Measurements from ENCODE around the gene ZRANB1. TPM values are rescaled to one million over a fixed set of nuclear protein-coding genes. Genes with fewer than 3 reads are reported as not detected.

Gene ZRANB1
- total and polyA plus RNA-seq, 3 donors from 2014 or later, result 37.9 to 46.7 (median 38.7) TPM

DNA sequence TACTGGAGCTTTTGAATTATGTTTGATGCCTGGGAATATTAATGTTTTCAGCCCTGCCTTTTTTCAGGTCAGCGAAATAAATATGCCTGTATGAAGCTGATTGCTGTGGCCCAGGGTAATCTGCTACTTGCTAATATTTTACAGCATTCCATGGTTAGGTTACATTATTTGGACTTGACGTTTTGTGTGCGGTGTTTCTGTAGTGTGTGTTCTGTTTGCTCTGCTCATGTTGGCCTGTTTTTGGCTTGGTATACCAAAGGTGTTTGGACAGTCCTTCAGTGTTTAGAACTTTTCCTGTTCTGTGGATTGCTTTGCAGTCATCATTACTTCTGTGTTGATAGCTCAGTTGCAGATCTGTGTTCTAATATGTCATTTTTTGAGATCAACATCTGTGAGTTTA lies 11.5 kb downstream of the ZRANB1 start:
- TF ChIP-seq, protein P1, sequence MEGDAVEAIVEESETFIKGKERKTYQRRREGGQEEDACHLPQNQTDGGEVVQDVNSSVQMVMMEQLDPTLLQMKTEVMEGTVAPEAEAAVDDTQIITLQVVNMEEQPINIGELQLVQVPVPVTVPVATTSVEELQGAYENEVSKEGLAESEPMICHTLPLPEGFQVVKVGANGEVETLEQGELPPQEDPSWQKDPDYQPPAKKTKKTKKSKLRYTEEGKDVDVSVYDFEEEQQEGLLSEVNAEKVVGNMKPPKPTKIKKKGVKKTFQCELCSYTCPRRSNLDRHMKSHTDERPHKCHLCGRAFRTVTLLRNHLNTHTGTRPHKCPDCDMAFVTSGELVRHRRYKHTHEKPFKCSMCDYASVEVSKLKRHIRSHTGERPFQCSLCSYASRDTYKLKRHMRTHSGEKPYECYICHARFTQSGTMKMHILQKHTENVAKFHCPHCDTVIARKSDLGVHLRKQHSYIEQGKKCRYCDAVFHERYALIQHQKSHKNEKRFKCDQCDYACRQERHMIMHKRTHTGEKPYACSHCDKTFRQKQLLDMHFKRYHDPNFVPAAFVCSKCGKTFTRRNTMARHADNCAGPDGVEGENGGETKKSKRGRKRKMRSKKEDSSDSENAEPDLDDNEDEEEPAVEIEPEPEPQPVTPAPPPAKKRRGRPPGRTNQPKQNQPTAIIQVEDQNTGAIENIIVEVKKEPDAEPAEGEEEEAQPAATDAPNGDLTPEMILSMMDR (IDR thresholded peaks at IDR 0.05), result no peak
- no peak for TF ChIP-seq POLR2A (IDR thresholded peaks at IDR 0.05)
- Histone ChIP-seq H3K27ac (no peak overlapping the region), H3K36me3 (ENCODE audit: low read depth, missing control alignments) (no peaks in the 10 kb centered on the region), H3K9me3 (no peaks in the 10 kb centered on the region), H3K27me3 (no peaks in the 10 kb centered on the region), H3K4me3 (no peak overlapping the region), H3K4me1 (peaks cover 5% of the 10 kb centered on the region)
- DNase-seq, result no peak
- intact Hi-C loops (cut with DNase I; ENCODE audit: low total_unique reads), result no loop called here
- WGBS, 2 donors, result 83 to 96% methylated on average over 3 of the region's 3 CpGs

DNA sequence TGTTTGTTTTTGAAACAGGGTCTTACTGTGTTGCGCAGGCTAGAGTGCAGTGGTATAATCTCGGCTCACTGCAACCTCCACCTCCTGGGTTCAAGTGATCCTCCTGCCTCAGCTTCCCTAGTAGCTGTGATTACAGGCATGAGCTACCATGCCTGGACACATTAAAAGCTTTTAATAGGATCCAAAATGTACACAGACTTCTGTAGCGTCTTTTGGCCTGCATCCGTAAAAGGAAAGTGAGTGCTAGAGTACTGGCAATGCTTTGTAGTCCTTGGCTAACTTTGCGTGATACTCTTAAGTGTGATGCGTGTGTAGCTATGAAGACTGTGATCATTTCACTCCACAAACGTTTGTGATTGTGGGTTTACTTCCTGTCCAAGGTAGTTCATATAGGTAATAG lies 13.3 kb downstream of the ZRANB1 start:
- H3K4me1 ChIP-seq, result peaks cover 5% of the 10 kb centered on the region
- no peaks in the 10 kb centered on the region for H3K27me3 ChIP-seq
- intact Hi-C loops (cut with DNase I; ENCODE audit: low total_unique reads), result no loop called here
- TF ChIP-seq, protein P1 (IDR thresholded peaks at IDR 0.05), result no peak
- TF ChIP-seq POLR2A (IDR thresholded peaks at IDR 0.05), result no peak
- H3K9me3 ChIP-seq, result no peaks in the 10 kb centered on the region
- H3K36me3 ChIP-seq (ENCODE audit: low read depth, missing control alignments), result no peaks in the 10 kb centered on the region
- H3K4me3 ChIP-seq, result no peak overlapping the region
- no peak overlapping the region for H3K27ac ChIP-seq
- WGBS, 2 donors, result 47 to 49% methylated on average over 7 of the region's 7 CpGs
- no peak for DNase-seq

DNA sequence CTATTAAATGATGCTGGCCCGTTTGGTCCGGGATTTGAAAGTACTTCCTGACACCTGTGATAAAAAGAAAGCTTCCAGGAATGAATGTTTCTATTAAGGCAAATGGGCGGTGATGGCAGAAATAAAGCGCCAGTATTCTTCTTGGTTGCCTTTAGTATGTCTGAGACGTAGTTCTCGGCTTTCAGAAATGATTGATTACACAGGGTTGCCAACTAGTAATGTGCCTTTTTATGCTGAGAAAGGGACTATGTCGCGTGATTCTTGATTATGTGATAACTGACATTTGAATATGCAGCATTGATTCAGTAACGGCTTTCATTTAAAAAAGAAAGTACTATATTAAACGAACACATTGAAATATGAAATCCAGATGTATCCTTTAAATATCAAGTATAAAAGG lies 13.9 kb downstream of the ZRANB1 start:
- Histone ChIP-seq H3K4me3 (no peak overlapping the region), H3K27me3 (no peaks in the 10 kb centered on the region), H3K36me3 (ENCODE audit: low read depth, missing control alignments) (no peaks in the 10 kb centered on the region), H3K4me1 (peaks cover 5% of the 10 kb centered on the region), H3K9me3 (no peaks in the 10 kb centered on the region), H3K27ac (no peak overlapping the region)
- no peak for DNase-seq
- intact Hi-C loops (cut with DNase I; ENCODE audit: low total_unique reads), result no loop called here
- WGBS, 2 donors, result 85 to 90% methylated on average over 10 of the region's 10 CpGs
- TF ChIP-seq POLR2A (IDR thresholded peaks at IDR 0.05), result no peak
- TF ChIP-seq, protein P1 (IDR thresholded peaks at IDR 0.05), result no peak

DNA sequence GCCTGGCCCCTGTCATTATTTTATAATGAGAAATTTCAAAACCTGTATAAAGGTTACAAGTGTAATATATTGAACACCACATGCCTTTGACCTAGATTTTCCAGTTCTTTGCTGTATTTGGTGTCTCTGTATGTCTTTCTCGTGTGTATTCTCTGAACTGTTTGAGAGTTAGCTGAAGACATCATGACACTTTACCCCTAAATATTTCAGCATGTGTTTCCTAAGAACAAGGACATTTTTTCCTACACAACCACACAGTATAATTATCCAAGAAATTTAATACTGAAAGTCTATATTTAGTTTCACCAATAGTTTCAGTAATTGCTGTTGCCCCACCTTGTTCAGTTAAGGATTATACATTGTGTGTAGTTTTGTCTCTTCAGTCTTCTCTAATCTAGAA lies 14.8 kb downstream of the ZRANB1 start:
- no peak overlapping the region for H3K27ac ChIP-seq
- WGBS, 2 donors, result 56 to 68% methylated on average over 1 of the region's 1 CpG
- TF ChIP-seq, protein P1 (IDR thresholded peaks at IDR 0.05), result no peak
- no peak for TF ChIP-seq POLR2A (IDR thresholded peaks at IDR 0.05)
- no peak for DNase-seq
- intact Hi-C loops (cut with DNase I; ENCODE audit: low total_unique reads), result no loop called here
- H3K27me3 ChIP-seq, result no peaks in the 10 kb centered on the region
- H3K36me3 ChIP-seq (ENCODE audit: low read depth, missing control alignments), result no peaks in the 10 kb centered on the region
- no peaks in the 10 kb centered on the region for H3K9me3 ChIP-seq
- no peak overlapping the region for H3K4me3 ChIP-seq
- peaks cover 5% of the 10 kb centered on the region for H3K4me1 ChIP-seq

DNA sequence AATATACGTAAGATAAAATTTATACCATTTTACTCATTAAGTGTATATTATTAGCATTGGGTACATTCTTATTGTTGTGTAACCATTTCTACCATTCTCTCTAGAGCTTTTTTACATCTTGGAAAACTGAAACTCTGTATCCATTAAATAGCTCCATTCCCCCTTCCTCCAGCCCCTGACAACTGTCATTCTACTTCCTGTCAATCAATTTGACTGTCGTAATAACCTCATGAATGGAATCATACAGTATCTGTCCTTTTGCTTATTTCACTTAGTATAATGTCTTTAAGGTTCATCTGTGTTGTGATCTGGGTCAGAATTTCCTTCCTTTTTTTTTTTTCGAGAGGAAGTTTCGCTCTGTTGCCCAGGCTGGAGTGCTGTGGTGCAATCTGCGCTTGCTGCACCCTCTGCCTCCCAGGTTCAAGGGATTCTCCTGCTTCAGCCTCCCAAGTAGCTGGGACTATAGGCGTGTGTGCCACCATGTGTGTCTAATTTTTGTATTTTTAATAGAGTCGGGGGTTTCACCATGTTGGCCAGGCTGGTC lies 15.6 kb downstream of the ZRANB1 start:
- H3K4me1 ChIP-seq, result peaks cover 5% of the 10 kb centered on the region
- H3K27me3 ChIP-seq, result no peaks in the 10 kb centered on the region
- no peak for DNase-seq
- intact Hi-C loops (cut with DNase I; ENCODE audit: low total_unique reads), result no loop called here
- TF ChIP-seq, protein P1 (IDR thresholded peaks at IDR 0.05), result no peak
- TF ChIP-seq POLR2A (IDR thresholded peaks at IDR 0.05), result no peak
- no peak overlapping the region for H3K27ac ChIP-seq
- H3K36me3 ChIP-seq (ENCODE audit: low read depth, missing control alignments), result no peaks in the 10 kb centered on the region
- H3K9me3 ChIP-seq, result no peaks in the 10 kb centered on the region
- no peak overlapping the region for H3K4me3 ChIP-seq
- 76 to 89% methylated on average over 6 to 7 of the region's 7 CpGs for WGBS, 2 donors

Data from testis (tissue), 3 donors.